Stimulated activated naive CD8-positive, alpha-beta T cell treated with anti-CD3 and anti-CD28 coated beads, Interleukin-15, Interleukin-2, amounts not matched to agents 100 ng/mL and 50 ng/mL, for 24 hours (primary cell): ENCODE results near the gene ZNF512B.
"Not testable (repeated sequence)": the region's sequence is repeated elsewhere in the genome, so short reads cannot be mapped to it uniquely, and the experiment has no call there.

Experiments used
- H3K27ac Mint-ChIP-seq: one replicate; pipeline ENCODE4 v1.8.0; 2021; ENCODE audit warnings: mild to moderate bottlenecking, mixed read lengths
- H3K27me3 Mint-ChIP-seq: one replicate; pipeline ENCODE4 v1.8.0; 2021; ENCODE audit warnings: mixed read lengths
- H3K36me3 Mint-ChIP-seq: one replicate; pipeline ENCODE4 v1.8.0; 2021; ENCODE audit warnings: low read depth, mixed read lengths
- H3K4me1 Mint-ChIP-seq: one replicate; pipeline ENCODE4 v1.8.0; 2021; ENCODE audit warnings: low read depth, mixed read lengths
- H3K4me3 Mint-ChIP-seq: one replicate; pipeline ENCODE4 v1.8.0; 2021; ENCODE audit warnings: mild to moderate bottlenecking, mixed read lengths
- H3K9me3 Mint-ChIP-seq: one replicate; pipeline ENCODE4 v1.8.0; 2021; ENCODE audit warnings: mixed read lengths

ZNF512B gene

DNA sequence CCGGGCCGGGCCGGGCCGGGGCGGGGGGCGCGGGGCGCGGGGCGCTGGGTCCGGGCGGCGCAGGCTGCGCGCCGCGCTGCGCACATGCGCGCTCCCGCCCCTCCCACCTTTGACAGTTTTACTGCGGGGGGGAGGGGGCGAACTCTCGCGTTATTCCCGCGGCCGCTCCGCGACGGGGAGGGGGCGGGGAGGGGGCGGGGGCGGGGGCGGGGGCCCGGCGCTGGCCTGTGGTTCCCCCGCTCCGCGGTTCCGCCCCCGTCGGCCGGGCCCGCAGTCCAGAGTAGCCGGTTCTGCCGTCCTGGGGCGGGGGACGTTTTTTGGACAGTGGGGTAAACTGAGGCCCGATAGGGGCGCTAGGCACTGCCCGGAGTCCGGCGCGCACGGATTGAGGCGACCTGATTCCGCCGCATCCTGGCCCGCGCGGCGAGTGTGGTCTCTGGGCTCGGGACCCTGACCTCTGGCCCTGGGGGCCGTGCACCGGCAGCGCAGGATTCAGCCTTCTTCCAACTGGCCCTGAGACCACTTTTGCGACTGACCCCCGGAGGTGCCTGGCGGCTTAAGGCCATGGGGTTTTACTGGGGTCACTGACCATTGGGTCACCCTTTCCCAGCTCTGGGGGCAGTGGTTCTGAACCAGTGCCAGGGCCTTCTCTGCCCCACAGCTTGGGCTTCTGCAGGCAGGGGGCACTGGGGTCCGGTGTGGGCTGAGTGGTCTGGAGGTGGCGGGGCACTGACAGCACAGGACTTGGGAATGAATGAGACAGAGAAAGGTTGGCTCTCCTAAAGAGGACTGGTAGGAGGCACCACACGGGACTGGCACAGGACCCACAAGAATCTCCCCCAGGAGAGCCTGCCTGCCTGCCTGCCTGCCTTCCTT, at the start of gene ZNF512B:
Gene ZNF512B, minus strand, starts transcription at position 93 of the 876 bp plus-strand sequence. CDS start 1,980 bp downstream, outside the sequence.
- H3K9me3 Mint-ChIP-seq, result no peaks in the 10 kb centered on the region
- peak within 1 kb of the TSS; percentile 83 for H3K4me3 Mint-ChIP-seq
- peaks cover 15% of the 10 kb centered on the region for H3K4me1 Mint-ChIP-seq
- no peaks in the 10 kb centered on the region for H3K27me3 Mint-ChIP-seq
- H3K27ac Mint-ChIP-seq, result peak within 1 kb of the TSS; percentile 61
- peaks cover 19% of the 10 kb centered on the region for H3K36me3 Mint-ChIP-seq

GRCh38 chr20:64015635-64016034, 45.9 kb upstream of the ZNF512B start:
- Mint-ChIP-seq H3K4me1 (peaks cover 28% of the 10 kb centered on the region), H3K27ac (no peak overlapping the region), H3K27me3 (no peaks in the 10 kb centered on the region), H3K9me3 (no peaks in the 10 kb centered on the region), H3K4me3 (no peak overlapping the region), H3K36me3 (peaks cover 71% of the 10 kb centered on the region)

GRCh38 chr20:64012385-64013154, 42.8 kb upstream of the ZNF512B start:
- H3K4me1 Mint-ChIP-seq, result peaks cover 53% of the 10 kb centered on the region
- not testable (repeated sequence) for H3K9me3 Mint-ChIP-seq, H3K27me3 Mint-ChIP-seq
- peak overlapping the region; percentile 20 for H3K4me3 Mint-ChIP-seq
- H3K36me3 Mint-ChIP-seq, result peaks cover 76% of the 10 kb centered on the region
- H3K27ac Mint-ChIP-seq, result peak overlapping the region; percentile 46

DNA sequence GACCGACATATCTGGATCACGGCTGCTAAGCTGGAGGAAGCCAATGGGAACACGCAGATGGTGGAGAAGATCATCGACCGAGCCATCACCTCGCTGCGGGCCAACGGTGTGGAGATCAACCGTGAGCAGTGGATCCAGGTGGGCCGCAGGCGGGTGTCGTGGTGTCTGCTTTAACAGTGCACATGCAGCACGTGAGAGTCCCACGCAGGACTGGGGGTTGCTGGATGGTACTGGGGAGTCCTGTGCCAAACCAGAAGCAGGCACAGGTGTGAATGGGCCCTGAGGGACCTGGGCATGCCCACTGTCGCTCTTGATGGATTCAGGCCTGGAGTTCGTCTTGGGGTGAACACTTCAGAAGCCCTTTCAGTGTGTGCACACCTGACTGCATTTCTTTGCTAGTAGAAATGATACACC, 41.6 kb upstream of the ZNF512B start:
- Mint-ChIP-seq H3K4me3 (no peak overlapping the region), H3K27me3 (no peaks in the 10 kb centered on the region), H3K36me3 (peaks cover 74% of the 10 kb centered on the region), H3K9me3 (peaks cover 8% of the 10 kb centered on the region), H3K4me1 (peaks cover 59% of the 10 kb centered on the region), H3K27ac (peak overlapping the region; percentile 85)

GRCh38 chr20:64010711-64011237, 41.0 kb upstream of the ZNF512B start:
- Mint-ChIP-seq H3K9me3 (peaks cover 8% of the 10 kb centered on the region), H3K36me3 (peaks cover 73% of the 10 kb centered on the region), H3K27ac (peak overlapping the region; percentile 85), H3K4me3 (no peak overlapping the region), H3K27me3 (no peaks in the 10 kb centered on the region), H3K4me1 (peaks cover 59% of the 10 kb centered on the region)

GRCh38 chr20:64009811-64010387, 40.2 kb upstream of the ZNF512B start:
- Mint-ChIP-seq H3K4me3 (peak overlapping the region; percentile 35), H3K4me1 (peaks cover 66% of the 10 kb centered on the region), H3K36me3 (peaks cover 69% of the 10 kb centered on the region)

GRCh38 chr20:64006902-64007301, 37.2 kb upstream of the ZNF512B start:
- Mint-ChIP-seq H3K27ac (no peak overlapping the region), H3K4me3 (no peak overlapping the region)

More at GRCh38 chr20:64009811-64010387, 40.2 kb upstream of the ZNF512B start:
- Mint-ChIP-seq H3K9me3 (peaks cover 8% of the 10 kb centered on the region), H3K27ac (peak overlapping the region; percentile 61), H3K27me3 (no peaks in the 10 kb centered on the region)

GRCh38 chr20:64006490-64006889, 36.8 kb upstream of the ZNF512B start:
- Mint-ChIP-seq H3K27ac (no peak overlapping the region), H3K4me3 (no peak overlapping the region), H3K9me3 (peaks cover 8% of the 10 kb centered on the region), H3K27me3 (no peaks in the 10 kb centered on the region), H3K4me1 (peaks cover 61% of the 10 kb centered on the region), H3K36me3 (peaks cover 69% of the 10 kb centered on the region)

More at GRCh38 chr20:64006902-64007301, 37.2 kb upstream of the ZNF512B start:
- peaks cover 60% of the 10 kb centered on the region for H3K4me1 Mint-ChIP-seq
- peaks cover 67% of the 10 kb centered on the region for H3K36me3 Mint-ChIP-seq
- peaks cover 8% of the 10 kb centered on the region for H3K9me3 Mint-ChIP-seq
- H3K27me3 Mint-ChIP-seq, result no peaks in the 10 kb centered on the region

- H3K36me3 Mint-ChIP-seq, result peaks cover 65% of the 10 kb centered on the region
Observed at GRCh38 chr20:64005394-64005793, 35.7 kb upstream of the ZNF512B start.

GRCh38 chr20:64003960-64004725, 34.4 kb upstream of the ZNF512B start:
- H3K27ac Mint-ChIP-seq, result no peak overlapping the region
- H3K36me3 Mint-ChIP-seq, result peaks cover 64% of the 10 kb centered on the region
- H3K4me3 Mint-ChIP-seq, result no peak overlapping the region

More at GRCh38 chr20:64005394-64005793, 35.7 kb upstream of the ZNF512B start:
- Mint-ChIP-seq H3K9me3 (peaks cover 8% of the 10 kb centered on the region), H3K4me1 (peaks cover 53% of the 10 kb centered on the region), H3K27ac (no peak overlapping the region), H3K4me3 (no peak overlapping the region), H3K27me3 (no peaks in the 10 kb centered on the region)

DNA sequence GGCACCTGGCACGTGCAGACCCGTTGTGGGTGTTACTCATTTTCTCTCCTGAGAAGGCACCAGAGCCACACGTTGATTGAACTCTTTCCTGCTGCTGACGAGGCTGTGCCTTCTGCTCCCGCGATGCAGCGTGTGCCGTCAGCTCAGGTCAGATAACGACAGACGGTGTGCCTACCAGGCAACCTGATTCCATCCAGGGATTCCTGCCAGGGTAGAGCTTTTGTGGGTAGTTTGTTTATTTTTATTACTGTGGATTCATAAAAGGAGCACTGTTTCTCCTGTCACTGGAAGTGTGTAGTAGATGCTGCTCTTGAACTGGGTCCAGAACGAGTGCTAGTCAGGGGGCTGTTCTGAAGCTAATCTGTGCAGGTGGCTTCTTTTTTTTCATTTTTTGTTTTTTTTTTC, 31.9 kb upstream of the ZNF512B start:
- Mint-ChIP-seq H3K4me1 (peaks cover 25% of the 10 kb centered on the region), H3K27me3 (no peaks in the 10 kb centered on the region), H3K4me3 (no peak overlapping the region), H3K36me3 (peaks cover 60% of the 10 kb centered on the region), H3K9me3 (no peaks in the 10 kb centered on the region), H3K27ac (peak overlapping the region; percentile 59)

More at GRCh38 chr20:64003960-64004725, 34.4 kb upstream of the ZNF512B start:
- peaks cover 8% of the 10 kb centered on the region for H3K9me3 Mint-ChIP-seq
- H3K27me3 Mint-ChIP-seq, result no peaks in the 10 kb centered on the region
- peaks cover 41% of the 10 kb centered on the region for H3K4me1 Mint-ChIP-seq

DNA sequence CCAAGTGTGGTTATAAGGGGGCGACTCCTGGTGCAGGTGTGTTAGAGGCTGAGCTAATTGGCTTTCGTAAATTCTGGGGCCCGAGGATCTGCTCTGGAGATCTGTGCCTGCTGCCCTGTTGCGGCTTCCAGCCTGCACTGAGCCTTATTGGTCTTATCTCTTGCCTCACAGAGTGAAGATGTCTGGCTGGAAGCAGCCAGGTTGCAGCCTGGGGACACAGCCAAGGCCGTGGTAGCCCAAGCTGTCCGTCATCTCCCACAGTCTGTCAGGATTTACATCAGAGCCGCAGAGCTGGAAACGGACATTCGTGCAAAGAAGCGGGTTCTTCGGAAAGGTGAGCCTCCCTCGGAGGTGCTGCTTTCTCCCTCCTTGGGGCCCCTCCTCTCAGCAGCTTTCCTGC, 31.2 kb upstream of the ZNF512B start:
- H3K9me3 Mint-ChIP-seq, result no peaks in the 10 kb centered on the region
- H3K36me3 Mint-ChIP-seq, result peaks cover 61% of the 10 kb centered on the region
- no peaks in the 10 kb centered on the region for H3K27me3 Mint-ChIP-seq
- H3K4me1 Mint-ChIP-seq, result peaks cover 23% of the 10 kb centered on the region
- no peak overlapping the region for H3K27ac Mint-ChIP-seq
- no peak overlapping the region for H3K4me3 Mint-ChIP-seq

DNA sequence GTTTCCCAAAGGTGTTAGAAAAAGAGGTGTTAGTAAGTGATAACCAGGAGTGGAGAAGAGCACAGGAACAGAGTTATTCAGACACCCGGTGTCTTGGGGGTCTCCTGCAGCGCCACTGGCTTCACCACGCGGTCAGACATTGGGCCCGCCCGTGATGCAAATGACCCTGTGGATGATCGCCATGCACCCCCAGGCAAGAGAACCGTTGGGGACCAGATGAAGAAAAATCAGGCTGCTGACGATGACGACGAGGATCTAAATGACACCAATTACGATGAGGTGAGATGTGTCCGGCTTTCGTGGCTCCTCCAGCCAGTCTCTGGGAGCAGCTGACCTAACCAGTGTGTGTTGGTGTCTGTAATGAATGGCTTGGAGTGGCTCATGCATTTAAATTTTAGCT, 13.2 kb upstream of the ZNF512B start:
- H3K36me3 Mint-ChIP-seq, result peaks cover 31% of the 10 kb centered on the region

More for the DNA sequence above, 13.2 kb upstream of the ZNF512B start:
- Mint-ChIP-seq H3K4me3 (peak overlapping the region; percentile 33), H3K27ac (peak overlapping the region; percentile 63), H3K9me3 (no peaks in the 10 kb centered on the region), H3K4me1 (peaks cover 44% of the 10 kb centered on the region), H3K27me3 (no peaks in the 10 kb centered on the region)
